Ureter (tissue), 1 donor: ENCODE results near the gene SMIM35. TPM values are rescaled to one million over a fixed set of nuclear protein-coding genes. Genes with fewer than 3 reads are reported as not detected.

Experiments used
- DNase-seq: peaks from one replicate; pipeline ENCODE4 v3.0.0-alpha.2; 2020; ENCODE audit warnings: low spot score
- total RNA-seq: library from RNA; stranded (reverse); gene quantifications from one replicate; pipeline ENCODE4 v1.2.4, GENCODE V29; 2023
- donor health status: DM: yes; HTN: yes; CAD: no.

The SMIM35 gene
- total RNA-seq, result 0.13 TPM

DNA sequence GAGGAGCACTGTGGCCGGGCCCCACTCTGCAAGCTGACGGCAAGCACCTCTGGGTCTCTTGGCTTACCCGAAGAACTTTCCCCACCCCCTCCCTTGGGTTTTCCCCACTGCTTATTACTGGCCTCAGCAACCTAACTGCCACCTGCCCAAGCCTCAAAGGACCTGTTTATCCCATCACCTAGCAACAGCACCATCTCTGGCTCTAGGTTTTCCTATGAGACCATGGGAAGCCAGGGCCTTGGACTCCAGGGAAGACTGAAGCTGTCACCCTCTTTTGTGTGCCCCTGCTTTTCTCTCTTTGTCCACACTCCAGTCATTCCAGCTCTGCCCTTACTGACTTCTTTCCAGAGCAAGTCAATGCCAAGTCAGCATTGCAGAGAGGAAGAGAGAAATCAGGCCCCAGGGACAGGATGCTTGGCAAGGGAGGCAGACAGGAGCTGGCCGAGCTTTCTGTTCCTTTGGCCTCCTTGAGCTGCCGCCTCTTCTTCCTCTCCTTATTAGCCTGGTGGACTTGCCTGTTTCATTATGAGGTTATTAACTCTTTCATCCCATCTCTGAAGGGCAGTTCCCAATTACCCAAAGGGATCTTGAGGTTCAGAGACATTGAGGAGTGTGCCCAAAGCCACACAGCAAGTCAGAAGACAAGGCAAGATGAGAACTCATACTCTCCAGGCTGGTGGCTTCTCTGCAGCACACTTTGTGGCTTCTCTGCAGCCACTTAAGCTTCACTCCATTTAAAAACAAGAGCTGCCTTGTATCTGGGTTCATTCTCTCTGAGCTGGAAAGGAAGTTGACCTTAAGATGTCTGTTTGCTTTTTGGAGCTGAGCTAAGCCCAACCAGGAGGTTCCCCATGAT lies at the start of gene SMIM35:
SMIM35 (minus strand) TSS at position 51 of the 856 bp plus-strand sequence. CDS start 206 bp downstream, outside the sequence.
- DNase-seq, result no peak

DNA sequence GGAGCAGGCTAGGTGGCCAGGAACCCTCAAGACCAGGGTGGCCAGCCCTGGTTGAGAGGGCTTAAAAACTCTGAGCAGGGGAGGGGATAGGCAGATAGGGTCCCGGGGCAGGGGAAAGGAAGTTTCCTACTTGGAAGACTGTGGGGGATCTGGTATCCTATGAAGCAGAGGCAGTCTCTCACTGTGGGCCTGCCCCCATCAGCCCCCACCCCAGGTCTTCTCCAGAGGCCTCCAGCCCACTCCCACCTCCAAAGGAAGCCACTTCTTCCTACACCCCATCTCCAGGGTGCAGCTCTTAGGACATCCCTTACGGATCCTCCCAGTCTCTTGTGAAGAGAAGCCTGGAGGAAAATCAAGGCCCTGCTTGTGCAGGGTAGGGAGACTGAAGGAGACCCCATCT lies 49.6 kb upstream of the SMIM35 start:
- DNase-seq, result no peak

GRCh38 chr11:118135796-118136165 lies 49.0 kb upstream of the SMIM35 start:
- DNase-seq, result no peak

GRCh38 chr11:118135051-118135795 lies 48.5 kb upstream of the SMIM35 start:
- no peak for DNase-seq

- no peak for DNase-seq
Observed at GRCh38 chr11:118133816-118134215, 47.1 kb upstream of the SMIM35 start.

DNA sequence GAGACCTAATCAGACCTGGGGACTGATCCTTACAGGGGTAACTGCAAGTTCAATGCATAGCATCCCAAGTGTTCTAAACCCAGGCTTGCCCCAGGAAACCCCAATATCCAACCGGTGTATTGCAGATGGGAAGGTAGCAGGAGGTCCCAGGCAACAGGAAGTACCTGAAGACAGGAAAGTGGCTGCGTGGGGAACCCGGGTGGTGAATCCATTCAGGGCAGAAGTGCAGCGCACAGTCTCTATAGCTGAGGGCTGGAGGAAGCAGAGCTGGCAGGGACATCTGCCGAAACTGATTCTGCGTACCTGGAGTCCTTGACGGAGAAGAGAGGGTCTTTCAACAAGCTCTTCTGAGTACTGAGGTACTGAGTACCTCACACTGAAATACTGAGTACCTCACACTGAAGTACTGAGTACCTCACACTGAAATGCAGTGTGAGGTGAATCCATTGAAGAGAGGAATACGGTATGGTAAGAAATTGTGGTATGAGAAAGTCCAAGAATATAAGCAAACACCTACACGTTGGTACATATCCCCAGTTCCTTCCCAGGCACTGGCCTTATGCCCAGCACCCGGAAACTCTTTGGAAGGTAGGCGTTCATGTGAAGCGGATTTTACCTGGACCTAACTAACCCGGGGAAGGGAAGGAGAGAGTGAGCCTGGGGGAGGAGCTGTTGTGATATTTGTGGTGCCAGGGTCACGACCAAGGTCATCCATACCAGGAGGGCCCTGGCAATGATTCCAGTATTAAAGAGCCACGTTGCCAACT lies 45.8 kb upstream of the SMIM35 start:
- DNase-seq, result no peak

DNA sequence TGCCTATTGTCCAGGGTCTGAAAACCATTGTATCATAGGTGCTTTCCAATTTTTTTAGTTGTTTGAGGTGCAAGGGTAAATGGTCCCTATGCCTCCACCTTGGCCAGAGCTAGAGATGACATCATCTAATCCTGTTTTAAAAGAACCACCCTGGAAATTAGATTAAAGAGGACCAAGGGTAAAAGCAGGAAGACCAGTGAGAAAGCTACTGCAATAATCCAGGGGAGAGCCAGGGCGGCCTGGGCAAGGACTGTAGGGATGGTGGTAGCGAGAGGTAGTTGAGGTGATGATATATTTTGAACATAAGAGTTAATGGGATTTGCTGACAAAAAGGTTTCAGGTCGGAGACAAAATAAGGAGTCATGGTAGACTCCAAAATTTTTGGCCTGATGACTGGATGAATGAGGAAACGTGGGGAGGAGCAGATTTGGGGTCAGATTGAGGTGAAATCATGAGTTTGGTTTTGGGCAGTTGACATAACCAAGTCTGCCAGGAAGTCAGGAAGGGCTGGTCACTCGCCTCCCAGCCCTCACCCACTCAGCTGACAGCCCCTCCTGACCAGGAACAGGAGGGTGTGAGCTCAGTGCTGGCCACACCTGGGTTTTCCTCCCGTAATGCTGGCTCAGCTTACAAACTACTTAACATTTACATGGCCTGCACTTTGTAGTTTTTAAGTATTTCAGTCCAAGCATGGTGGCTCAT lies 42.9 kb upstream of the SMIM35 start:
- no peak for DNase-seq

- no peak for DNase-seq
Observed at GRCh38 chr11:118128721-118129470, 42.1 kb upstream of the SMIM35 start.

- DNase-seq, result no peak
Observed at GRCh38 chr11:118128310-118128709, 41.5 kb upstream of the SMIM35 start.

GRCh38 chr11:118126082-118126838 lies 39.5 kb upstream of the SMIM35 start:
- DNase-seq, result no peak

- no peak for DNase-seq
Observed at GRCh38 chr11:118124929-118125535, 38.3 kb upstream of the SMIM35 start.

DNA sequence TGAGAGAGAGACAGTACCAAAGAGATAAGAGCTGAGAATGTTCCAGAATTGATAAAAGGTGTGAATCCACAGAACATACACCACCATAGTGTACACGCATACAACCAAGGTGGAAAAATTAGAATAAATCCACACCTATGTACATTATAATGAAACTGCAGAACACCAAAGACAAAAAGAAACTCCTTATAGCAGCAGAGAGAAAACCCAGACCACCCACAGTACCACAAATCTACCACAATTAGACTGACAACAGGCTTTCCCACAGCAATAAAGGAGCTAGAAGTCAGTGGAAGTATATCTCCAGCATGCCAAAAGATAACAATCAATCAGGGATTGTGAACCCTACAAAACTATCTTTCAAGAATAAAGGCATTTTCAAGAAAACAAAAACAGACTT lies 34.0 kb upstream of the SMIM35 start:
- DNase-seq, result no peak

DNA sequence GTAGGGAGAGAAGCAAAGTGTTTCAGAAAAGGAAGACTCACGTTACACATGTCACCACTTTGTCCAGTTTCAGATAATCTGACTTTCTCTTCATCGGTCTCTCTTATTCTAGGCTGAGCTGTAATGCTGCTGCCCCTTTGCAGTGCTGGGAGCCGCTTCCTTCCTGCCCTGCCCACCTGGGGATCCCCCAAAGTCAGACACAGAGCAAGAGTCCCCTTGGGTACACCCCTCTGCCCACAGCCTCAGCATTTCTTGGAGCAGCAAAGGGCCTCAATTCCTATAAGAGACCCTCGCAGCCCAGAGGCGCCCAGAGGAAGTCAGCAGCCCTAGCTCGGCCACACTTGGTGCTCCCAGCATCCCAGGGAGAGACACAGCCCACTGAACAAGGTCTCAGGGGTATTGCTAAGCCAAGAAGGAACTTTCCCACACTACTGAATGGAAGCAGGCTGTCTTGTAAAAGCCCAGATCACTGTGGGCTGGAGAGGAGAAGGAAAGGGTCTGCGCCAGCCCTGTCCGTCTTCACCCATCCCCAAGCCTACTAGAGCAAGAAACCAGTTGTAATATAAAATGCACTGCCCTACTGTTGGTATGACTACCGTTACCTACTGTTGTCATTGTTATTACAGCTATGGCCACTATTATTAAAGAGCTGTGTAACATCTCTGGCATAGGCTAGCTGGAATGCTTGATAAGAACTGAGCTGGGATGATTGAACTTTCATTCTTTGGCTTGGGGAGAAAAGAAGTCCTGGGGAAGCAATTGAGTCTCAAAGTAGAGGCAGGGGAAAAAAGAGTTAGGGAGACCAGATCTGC lies 31.2 kb upstream of the SMIM35 start:
- DNase-seq, result no peak

- DNase-seq, result no peak
Observed at GRCh38 chr11:118115048-118115447, 28.3 kb upstream of the SMIM35 start.

- DNase-seq, result no peak
Observed at GRCh38 chr11:118114266-118114665, 27.5 kb upstream of the SMIM35 start.

DNA sequence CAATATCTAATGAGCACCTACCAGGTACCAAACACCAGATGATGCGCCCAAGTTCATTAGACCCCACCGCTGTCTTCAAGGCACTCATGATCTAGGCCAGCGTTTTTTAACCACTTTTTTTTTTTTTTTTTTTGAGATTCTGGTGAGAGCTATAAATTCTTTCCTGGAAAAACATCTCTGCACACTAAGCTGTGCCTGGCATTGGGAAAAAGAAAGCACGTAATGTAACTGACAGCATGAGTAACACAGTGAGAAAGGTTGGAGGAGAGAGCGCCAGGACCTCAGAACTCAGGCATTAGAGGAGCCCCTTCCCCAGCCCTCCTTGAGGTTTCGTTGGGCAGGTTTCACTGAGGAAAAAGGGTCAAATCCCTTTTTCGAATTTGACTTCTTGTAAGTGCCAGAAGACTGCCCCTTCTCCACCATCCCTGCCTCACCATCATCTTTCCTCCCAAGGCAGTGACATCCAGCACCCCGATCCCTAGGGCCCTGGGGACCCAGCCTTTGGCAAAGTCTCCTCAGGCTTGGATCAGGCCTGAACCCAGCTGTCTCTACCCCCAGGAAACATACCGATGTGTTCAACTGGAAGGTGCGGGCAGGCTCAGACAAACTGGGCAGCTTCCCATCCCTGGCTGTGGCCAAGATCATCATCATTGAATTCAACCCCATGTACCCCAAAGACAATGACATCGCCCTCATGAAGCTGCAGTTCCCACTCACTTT lies 26.1 kb upstream of the SMIM35 start:
- no peak for DNase-seq

DNA sequence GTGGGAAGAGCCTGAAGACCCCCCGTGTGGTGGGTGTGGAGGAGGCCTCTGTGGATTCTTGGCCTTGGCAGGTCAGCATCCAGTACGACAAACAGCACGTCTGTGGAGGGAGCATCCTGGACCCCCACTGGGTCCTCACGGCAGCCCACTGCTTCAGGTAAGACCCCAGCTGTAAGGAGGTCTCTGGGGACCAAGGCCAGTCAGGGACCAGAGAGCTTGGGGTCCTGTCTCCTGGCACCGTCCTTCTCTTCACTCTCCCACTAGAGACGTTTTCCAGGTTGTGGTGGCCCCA lies 24.9 kb upstream of the SMIM35 start:
- no peak for DNase-seq

GRCh38 chr11:118111019-118111743 lies 24.4 kb upstream of the SMIM35 start:
- no peak for DNase-seq
